PC-9 (cell line): Measurements from ENCODE around the gene NBEA. TPM values are rescaled to one million over a fixed set of nuclear protein-coding genes. Genes with fewer than 3 reads are reported as not detected.

Experiments used
- BruUV-seq: library from RNA; stranded (reverse); fragments of 400-500 nt; replicated peaks from 2 replicates; lab custom pipeline; 2021; lab: Mats Ljungman, UMichigan
- CTCF ChIA-PET: fragments of 300-600 bp; sonication (Branson Sonifier 250); formaldehyde crosslinking; loops from one replicate; lab custom pipeline; 2022; ENCODE audit warnings: antibody characterized with exemption; lab: Charles Lee
- POLR2A ChIA-PET: fragments of 300-600 bp; sonication (Branson Sonifier 250); formaldehyde crosslinking; loops from one replicate; lab custom pipeline; 2022; ENCODE audit warnings: antibody characterized with exemption; ENCODE audit not compliant: unreplicated experiment; lab: Charles Lee
- DNase-seq, 2 experiments: peaks; one replicate each; pipeline versions ENCODE4 v3.0.0 to v3.0.0-alpha.2; 2015 to 2022; ENCODE audit warnings: mixed read lengths in 1 of 2
- H2AFZ ChIP-seq: fragments of 200-600 bp; sonication (generic); 2 replicates; pipeline ENCODE4 v1.8.1; 2017; ENCODE audit warnings: antibody characterized with exemption
- H3F3A ChIP-seq: fragments of 200-600 bp; sonication (generic); 2 replicates; pipeline ENCODE4 v1.8.1; 2017; ENCODE audit warnings: antibody characterized with exemption, mild to moderate bottlenecking, low read depth; ENCODE audit not compliant: insufficient read depth
- H3K27ac ChIP-seq: fragments of 200-600 bp; sonication (generic); 2 replicates; pipeline ENCODE4 v1.6.1; 2016; ENCODE audit warnings: mixed run types
- H3K27me3 ChIP-seq: fragments of 200-600 bp; sonication (generic); 2 replicates; pipeline ENCODE4 v1.6.1; 2016; ENCODE audit warnings: low read depth, mixed run types; ENCODE audit not compliant: insufficient read depth
- H3K36me3 ChIP-seq: fragments of 200-600 bp; sonication (generic); 2 replicates; pipeline ENCODE4 v1.6.1; 2016; ENCODE audit warnings: low read depth, mixed run types
- H3K4me1 ChIP-seq: fragments of 200-600 bp; sonication (generic); replicated peaks from 2 replicates; pipeline ENCODE4 v1.6.1; 2016; ENCODE audit warnings: mixed run types; ENCODE audit not compliant: insufficient read depth
- H3K4me2 ChIP-seq: fragments of 200-600 bp; sonication (generic); 2 replicates; pipeline ENCODE4 v1.6.1; 2017; ENCODE audit warnings: mixed run types
- H3K4me3 ChIP-seq: fragments of 200-600 bp; sonication (generic); 2 replicates; pipeline ENCODE4 v1.6.1; 2016; ENCODE audit warnings: mixed run types
- H3K79me2 ChIP-seq: fragments of 200-600 bp; sonication (generic); 2 replicates; pipeline ENCODE4 v1.6.1; 2017; ENCODE audit warnings: low read depth, mixed run types
- H3K9me2 ChIP-seq: fragments of 200-600 bp; sonication (generic); 2 replicates; pipeline ENCODE4 v1.8.1; 2017; ENCODE audit warnings: mild to moderate bottlenecking; ENCODE audit not compliant: insufficient read depth
- H3K9me3 ChIP-seq: fragments of 200-600 bp; sonication (generic); 2 replicates; pipeline ENCODE4 v1.8.1; 2016; ENCODE audit warnings: low read depth; ENCODE audit not compliant: insufficient read depth
- H4K20me1 ChIP-seq: fragments of 200-600 bp; sonication (generic); 2 replicates; pipeline ENCODE4 v1.8.1; 2017; ENCODE audit not compliant: insufficient read depth
- CTCF ChIP-seq: fragments of 200-600 bp; sonication (generic); conservative IDR thresholded peaks from 2 replicates; pipeline ENCODE4 v1.6.1; 2017; ENCODE audit warnings: mixed run types, antibody characterized with exemption, mild to moderate bottlenecking, moderate library complexity
- EZH2 ChIP-seq: fragments of 200-600 bp; sonication (generic); IDR thresholded peaks from 2 replicates; pipeline ENCODE4 v1.8.0; 2017; ENCODE audit warnings: antibody characterized with exemption, low read depth
- intact Hi-C: fragments of 100-400 bp; cut with micrococcal nuclease; formaldehyde crosslinking; loops from one replicate; pipeline ENCODE4 v1.10.0; 2022; ENCODE audit not compliant: unreplicated experiment
- total RNA-seq: library from RNA; stranded (reverse); gene quantifications from 2 replicates; pipeline ENCODE4 v1.2.3, GENCODE V29; 2021

The NBEA gene
- total RNA-seq, 1 experiment from 2014 or later = 4.0 TPM

DNA sequence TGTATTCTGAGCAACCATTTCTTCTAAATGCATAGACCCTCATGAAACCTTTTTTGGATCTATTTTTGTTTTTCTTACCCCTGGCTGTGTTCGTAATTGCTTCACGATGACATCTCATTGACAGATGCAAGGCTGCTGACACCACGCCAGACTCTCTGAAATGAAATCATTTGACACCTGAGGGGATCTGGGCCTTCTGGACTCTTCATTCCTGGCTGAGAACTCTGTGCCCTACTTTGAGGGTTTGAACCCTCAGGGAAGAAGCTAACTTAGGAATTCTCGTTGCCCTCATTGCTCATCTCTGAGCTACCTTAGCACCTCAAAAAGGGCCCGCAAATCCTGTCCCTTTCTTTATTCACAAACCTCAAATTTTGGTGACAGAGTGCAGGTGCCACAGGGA lies 40.5 kb upstream of the NBEA start:
- intact Hi-C loops = no loop called here
- BruUV-seq = no TSS peak
- TF ChIP-seq EZH2 = no peak
- Histone ChIP-seq H4K20me1 (no peaks in the 10 kb centered on the region), H3K4me2 (no peak overlapping the region), H3K4me3 (no peak overlapping the region), H3K27ac (no peak overlapping the region), H3K79me2 (no peaks in the 10 kb centered on the region), H2AFZ (no peak overlapping the region), H3K4me1 (no peaks in the 10 kb centered on the region), H3K9me3 (no peaks in the 10 kb centered on the region), H3F3A (no peaks in the 10 kb centered on the region), H3K27me3 (no peaks in the 10 kb centered on the region), H3K9me2 (no peaks in the 10 kb centered on the region; the same call in 1 of the 2 replicates), H3K36me3 (no peaks in the 10 kb centered on the region)
- DNase-seq = no peak
- ChIA-PET CTCF (no interaction called here), POLR2A (no interaction called here)

- BruUV-seq = no TSS peak
- Histone ChIP-seq H3K4me2 (no peak overlapping the region), H3K27me3 (no peaks in the 10 kb centered on the region), H3K4me3 (no peak overlapping the region), H2AFZ (no peak overlapping the region), H3K4me1 (no peaks in the 10 kb centered on the region), H3K79me2 (no peaks in the 10 kb centered on the region), H3F3A (no peaks in the 10 kb centered on the region), H3K36me3 (no peaks in the 10 kb centered on the region), H3K9me2 (no peaks in the 10 kb centered on the region; the same call in 1 of the 2 replicates), H4K20me1 (no peaks in the 10 kb centered on the region), H3K9me3 (no peaks in the 10 kb centered on the region), H3K27ac (no peak overlapping the region)
- CTCF ChIA-PET = no interaction called here
- TF ChIP-seq EZH2 = no peak
- no peak for TF ChIP-seq CTCF
- intact Hi-C loops = no loop called here
- no peak for DNase-seq
- POLR2A ChIA-PET = no interaction called here
These were observed 30.9 kb upstream of the NBEA start for GRCh38 chr13:34911159-34911558.

- Histone ChIP-seq H3K27ac (no peak overlapping the region), H3K4me1 (no peaks in the 10 kb centered on the region), H3K4me3 (no peak overlapping the region), H2AFZ (no peak overlapping the region), H3K4me2 (no peak overlapping the region), H3K36me3 (no peaks in the 10 kb centered on the region), H3K27me3 (no peaks in the 10 kb centered on the region), H3F3A (no peaks in the 10 kb centered on the region), H4K20me1 (no peaks in the 10 kb centered on the region), H3K9me3 (no peaks in the 10 kb centered on the region), H3K79me2 (no peaks in the 10 kb centered on the region), H3K9me2 (no peaks in the 10 kb centered on the region; the same call in 1 of the 2 replicates)
- BruUV-seq = no TSS peak
- POLR2A ChIA-PET = no interaction called here
- CTCF ChIA-PET = no interaction called here
- TF ChIP-seq CTCF (no peak), EZH2 (no peak)
- intact Hi-C loops = no loop called here
- no peak for DNase-seq
These were observed 29.0 kb upstream of the NBEA start for GRCh38 chr13:34913040-34913439.

GRCh38 chr13:34914416-34914815 lies 27.7 kb upstream of the NBEA start:
- H3K9me3 ChIP-seq = no peaks in the 10 kb centered on the region
- H3K27ac ChIP-seq = no peak overlapping the region
- no peak overlapping the region for H3K4me2 ChIP-seq
- POLR2A ChIA-PET = no interaction called here
- H3K27me3 ChIP-seq = no peaks in the 10 kb centered on the region
- no peaks in the 10 kb centered on the region for H3F3A ChIP-seq
- H3K36me3 ChIP-seq = no peaks in the 10 kb centered on the region
- intact Hi-C loops = no loop called here
- CTCF ChIA-PET = no interaction called here
- no peak overlapping the region for H2AFZ ChIP-seq
- H3K4me3 ChIP-seq = no peak overlapping the region
- no peak for TF ChIP-seq EZH2
- no peak for TF ChIP-seq CTCF
- no peaks in the 10 kb centered on the region; the same call in 1 of the 2 replicates for H3K9me2 ChIP-seq
- no TSS peak for BruUV-seq
- no peaks in the 10 kb centered on the region for H3K4me1 ChIP-seq
- no peak for DNase-seq
- no peaks in the 10 kb centered on the region for H4K20me1 ChIP-seq
- no peaks in the 10 kb centered on the region for H3K79me2 ChIP-seq
